Uterus (tissue), 2 donors: Measurements from ENCODE around the gene GRPR.

Source experiments
- CTCF ChIP-seq, 4 experiments: fragments of 200-600 bp in 2 of 4; fragments of 450-650 bp in 2 of 4; sonication (generic) in 2 of 4; IDR thresholded peaks; one replicate each; pipeline ENCODE4 v1.5.1; 2016 to 2019; ENCODE audit warnings: antibody characterized with exemption in 4 of 4, mild to moderate bottlenecking in 2 of 4, moderate library complexity in 1 of 4
- POLR2A ChIP-seq, 2 donors: fragments of 450-650 bp; IDR thresholded peaks; one replicate each; pipeline ENCODE4 v1.6.1; 2016; ENCODE audit warnings: antibody characterized with exemption in 2 of 2, mild to moderate bottlenecking in 1 of 2, moderate library complexity in 1 of 2

- TF ChIP-seq CTCF (IDR thresholded peaks at IDR 0.05) (no peak), POLR2A (IDR thresholded peaks at IDR 0.05) (no peak)
These were observed 39.0 kb downstream of the GRPR start for GRCh38 chrX:16162391-16162790.
